Activated CD8-positive, alpha-beta T cell treated with anti-CD3 and anti-CD28 coated beads for 36 hours (primary cell): ENCODE data around the gene ANTXR1. TPM values are rescaled to one million over a fixed set of nuclear protein-coding genes. Genes with fewer than 3 reads are reported as not detected.

Experiments used
- ATAC-seq: fragments of 200-7000 bp; cut with Tn5 transposase; one replicate; pipeline ENCODE4 v1.10.0; 2021; ENCODE audit warnings: mild to moderate bottlenecking, moderate library complexity
- CTCF ChIA-PET: fragments of 350-600 bp; sonication (Branson Sonifier 250); formaldehyde crosslinking; loops from one replicate; lab custom pipeline; 2021; ENCODE audit warnings: antibody characterized with exemption; lab: Charles Lee
- POLR2A ChIA-PET: fragments of 350-600 bp; sonication (Branson Sonifier 250); formaldehyde crosslinking; loops from one replicate; lab custom pipeline; 2021; ENCODE audit warnings: antibody characterized with exemption; lab: Charles Lee
- DNase-seq: peaks from one replicate; pipeline ENCODE4 v3.0.0-alpha.2; 2020
- H3K27ac Mint-ChIP-seq: one replicate; pipeline ENCODE4 v1.8.0; 2021; ENCODE audit warnings: mild to moderate bottlenecking, mixed read lengths
- H3K27me3 Mint-ChIP-seq: one replicate; pipeline ENCODE4 v1.8.0; 2021; ENCODE audit warnings: mixed read lengths
- H3K36me3 Mint-ChIP-seq: one replicate; pipeline ENCODE4 v1.8.0; 2021; ENCODE audit warnings: low read depth, mixed read lengths
- H3K4me1 Mint-ChIP-seq: one replicate; pipeline ENCODE4 v1.8.0; 2021; ENCODE audit warnings: low read depth, mixed read lengths
- H3K4me3 Mint-ChIP-seq: one replicate; pipeline ENCODE4 v1.8.0; 2021; ENCODE audit warnings: mild to moderate bottlenecking, moderate library complexity, mixed read lengths
- H3K9me3 Mint-ChIP-seq: one replicate; pipeline ENCODE4 v1.8.0; 2021; ENCODE audit warnings: mixed read lengths
- CTCF ChIP-seq: fragments of 200-600 bp; IDR thresholded peaks from one replicate; pipeline ENCODE4 v1.8.0; 2022; ENCODE audit warnings: antibody characterized with exemption, mild to moderate bottlenecking
- intact Hi-C: fragments of 100-400 bp; cut with micrococcal nuclease; formaldehyde crosslinking; loops from one replicate; pipeline ENCODE4 v1.10.0; 2022
- total RNA-seq, 2 experiments: library from RNA; stranded (reverse); gene quantifications; one replicate each; pipeline ENCODE4 v1.2.3, GENCODE V29; 2021

The ANTXR1 gene
- total RNA-seq, 2 experiments from 2014 or later = 0.05 to 0.09 TPM

GRCh38 chr2:69152847-69153583 lies 140.0 kb downstream of the ANTXR1 start:
- ATAC-seq = no peak
- Mint-ChIP-seq H3K27me3 (peaks cover 3% of the 10 kb centered on the region), H3K4me1 (no peaks in the 10 kb centered on the region), H3K9me3 (no peaks in the 10 kb centered on the region), H3K36me3 (no peaks in the 10 kb centered on the region), H3K4me3 (no peak overlapping the region), H3K27ac (no peak overlapping the region)
- DNase-seq = no peak
- ChIA-PET CTCF (no interaction called here), POLR2A (interaction anchor here (0.7 kb wide), 1 partner anchor 1234 kb away, joined by 3 read pairs; no protein-coding TSS in a partner anchor)
- intact Hi-C loops = no loop called here
- no peak for TF ChIP-seq CTCF

- Mint-ChIP-seq H3K27me3 (peaks cover 3% of the 10 kb centered on the region), H3K36me3 (no peaks in the 10 kb centered on the region), H3K27ac (no peak overlapping the region), H3K9me3 (no peaks in the 10 kb centered on the region), H3K4me1 (no peaks in the 10 kb centered on the region), H3K4me3 (no peak overlapping the region)
- no peak for TF ChIP-seq CTCF
- DNase-seq = no peak
- ATAC-seq = no peak
- ChIA-PET POLR2A (no interaction called here), CTCF (no interaction called here)
- intact Hi-C loops = no loop called here
These were observed 141.1 kb downstream of the ANTXR1 start for GRCh38 chr2:69154106-69154505.

- ChIA-PET POLR2A (no interaction called here), CTCF (no interaction called here)
- Mint-ChIP-seq H3K27me3 (peaks cover 5% of the 10 kb centered on the region), H3K27ac (no peak overlapping the region), H3K36me3 (no peaks in the 10 kb centered on the region), H3K9me3 (no peaks in the 10 kb centered on the region), H3K4me1 (no peaks in the 10 kb centered on the region), H3K4me3 (no peak overlapping the region)
- DNase-seq = no peak
- no peak for ATAC-seq
- TF ChIP-seq CTCF = no peak
- intact Hi-C loops = no loop called here
These were observed 143.6 kb downstream of the ANTXR1 start for GRCh38 chr2:69156624-69157023.

GRCh38 chr2:69157441-69157840 lies 144.5 kb downstream of the ANTXR1 start:
- no peak overlapping the region for H3K27ac Mint-ChIP-seq
- ChIA-PET POLR2A (no interaction called here), CTCF (no interaction called here)
- intact Hi-C loops = no loop called here
- no peaks in the 10 kb centered on the region for H3K36me3 Mint-ChIP-seq
- DNase-seq = no peak
- no peak for ATAC-seq
- H3K27me3 Mint-ChIP-seq = peaks cover 5% of the 10 kb centered on the region
- H3K4me3 Mint-ChIP-seq = no peak overlapping the region
- no peaks in the 10 kb centered on the region for H3K4me1 Mint-ChIP-seq
- no peaks in the 10 kb centered on the region for H3K9me3 Mint-ChIP-seq
- TF ChIP-seq CTCF = no peak

GRCh38 chr2:69159986-69160385 lies 147.0 kb downstream of the ANTXR1 start:
- intact Hi-C loops = no loop called here
- ChIA-PET POLR2A (no interaction called here), CTCF (no interaction called here)

More at GRCh38 chr2:69159986-69160385, 147.0 kb downstream of the ANTXR1 start:
- no peak for DNase-seq
- Mint-ChIP-seq H3K27me3 (peaks cover 2% of the 10 kb centered on the region), H3K36me3 (no peaks in the 10 kb centered on the region), H3K4me1 (no peaks in the 10 kb centered on the region), H3K4me3 (no peak overlapping the region), H3K9me3 (no peaks in the 10 kb centered on the region), H3K27ac (no peak overlapping the region)
- no peak for ATAC-seq
- TF ChIP-seq CTCF = no peak
